K562 (cell line): ENCODE measurements around the gene MIB2. TPM values are rescaled to one million over a fixed set of nuclear protein-coding genes. Genes with fewer than 3 reads are reported as not detected.

Source experiments
- ETV6 ChIP-seq, 3 experiments: fragments of 150-350 bp in 1 of 3; sonication (generic) in 1 of 3; formaldehyde crosslinking in 1 of 3; IDR thresholded peaks; 2 replicates each; pipeline versions ENCODE4 v1.6.1 to v1.8.0; 2014 to 2022; ENCODE audit warnings: borderline replicate concordance in 2 of 3, low read depth in 2 of 3, antibody characterized with exemption in 1 of 3, low read length in 1 of 3, mild to moderate bottlenecking in 1 of 3, missing genetic modification reagents in 1 of 3
- FOXK1 ChIP-seq: sonication (generic); formaldehyde crosslinking; IDR thresholded peaks from 2 replicates; pipeline ENCODE4 v1.8.0; 2022; ENCODE audit warnings: missing genetic modification reagents, mild to moderate bottlenecking, borderline replicate concordance
- ILF3 ChIP-seq: fragments of 450-650 bp; IDR thresholded peaks from 2 replicates; pipeline ENCODE4 v1.6.1; 2018; ENCODE audit warnings: antibody characterized with exemption, mild to moderate bottlenecking, moderate library complexity, borderline replicate concordance
- IRF2 ChIP-seq: sonication (generic); formaldehyde crosslinking; IDR thresholded peaks from 2 replicates; pipeline ENCODE4 v1.8.1; 2022; ENCODE audit warnings: mild to moderate bottlenecking, missing genetic modification reagents
- MYNN ChIP-seq, 2 experiments: sonication (generic); formaldehyde crosslinking in 1 of 2; IDR thresholded peaks; 2 replicates each; pipeline versions ENCODE4 v1.5.0 to v1.6.1; 2016 to 2020; ENCODE audit warnings: antibody characterized with exemption in 1 of 2, missing genetic modification reagents in 1 of 2
- NCOR1 ChIP-seq: fragments of 450-650 bp; IDR thresholded peaks from 2 replicates; pipeline ENCODE4 v1.6.1; 2016; ENCODE audit warnings: mild to moderate bottlenecking, moderate library complexity
- NEUROD1 ChIP-seq: fragments of 150-350 bp; IDR thresholded peaks from 2 replicates; pipeline ENCODE4 v1.6.1; 2014; ENCODE audit warnings: borderline replicate concordance, low read length, low read depth; ENCODE audit not compliant: partially characterized antibody
- PCBP1 ChIP-seq: fragments of 200-400 bp; formaldehyde crosslinking; IDR thresholded peaks from 2 replicates; pipeline ENCODE4 v1.6.1; 2018; ENCODE audit warnings: mild to moderate bottlenecking, low read depth, low read length; ENCODE audit not compliant: poor library complexity, severe bottlenecking
- ZBTB33 ChIP-seq: sonication (generic); formaldehyde crosslinking; IDR thresholded peaks from 2 replicates; pipeline ENCODE4 v1.8.1; 2023; ENCODE audit warnings: mild to moderate bottlenecking, missing genetic modification reagents
- ZBTB40 ChIP-seq, 2 experiments: fragments of 450-650 bp in 1 of 2; sonication (generic) in 1 of 2; formaldehyde crosslinking in 1 of 2; IDR thresholded peaks; 2 replicates each; pipeline versions ENCODE4 v1.7.1 to v1.9.0; 2016 to 2022; ENCODE audit warnings: inconsistent platforms in 1 of 2, mild to moderate bottlenecking in 1 of 2, missing genetic modification reagents in 1 of 2
- ZC3H4 ChIP-seq: sonication (generic); formaldehyde crosslinking; IDR thresholded peaks from 2 replicates; pipeline ENCODE4 v1.9.0; 2021; ENCODE audit warnings: missing genetic modification reagents, borderline replicate concordance
- ZNF436 ChIP-seq: fragments of 250-450, 450-650 bp; sonication (Bioruptor Pico); formaldehyde crosslinking; IDR thresholded peaks from 2 replicates; pipeline ENCODE4 v1.7.0; 2020; ENCODE audit warnings: mild to moderate bottlenecking
- ZNF785 ChIP-seq: fragments of 250-450 bp; sonication (Bioruptor Pico); IDR thresholded peaks from 2 replicates; pipeline ENCODE4 v1.4.0; 2020; ENCODE audit warnings: mild to moderate bottlenecking
- ZNF830 ChIP-seq: fragments of 250-450 bp; sonication (Bioruptor Pico); IDR thresholded peaks from 2 replicates; pipeline ENCODE4 v1.5.0; 2021; ENCODE audit warnings: mild to moderate bottlenecking
- polyA plus RNA-seq, 8 experiments: library from polyadenylated mRNA; depleted of rRNA in 4 of 8; stranded (reverse) in 5 of 8; unstranded in 3 of 8; fragments of >200 nt; fragmentation: Nextera tagmentation in 2 of 8; fragmentation: Illumina TruSeq in 1 of 8; extraction: Ambion mirVana in 2 of 8; extraction: Trizol in 1 of 8; gene quantifications; 2 replicates each; pipeline versions ENCODE4 v1.2.1 to v1.2.3, GENCODE V29; 2011 to 2014; ENCODE audit warnings: inconsistent platforms in 1 of 8, missing spikeins in 1 of 8
- total RNA-seq, 7 experiments: library from RNA; depleted of rRNA in 6 of 7; stranded (reverse); fragments of >200 nt in 6 of 7; fragmentation: Illumina TruSeq in 2 of 7; extraction: Trizol in 2 of 7; gene quantifications; 2 replicates each; pipeline versions ENCODE4 v1.2.1 to v1.2.3, GENCODE V29; 2011 to 2021; ENCODE audit warnings: low replicate concordance in 1 of 7

MIB2 gene
- total and polyA plus RNA-seq, 9 of the 15 experiments (the other 6 are each of a cell fraction or from before 2014, with no cell fraction given): 0.04 to 17.0 (median 4.9) TPM; not detected in 1

- TF ChIP-seq ILF3: no peak
- TF ChIP-seq ZBTB40 (IDR thresholded peaks at IDR 0.05): peak; percentile 38; the same call in 1 of the 2 replicates
- TF ChIP-seq ZBTB40 (CRISPR knock-in tag; IDR thresholded peaks at IDR 0.05): no peak
- peak; percentile 77 for TF ChIP-seq PCBP1
- TF ChIP-seq ZNF830 (CRISPR knock-in tag): no peak
- TF ChIP-seq ZC3H4 (CRISPR knock-in tag): no peak
- TF ChIP-seq ZNF436 (CRISPR knock-in tag): no peak
- TF ChIP-seq ETV6 (IDR thresholded peaks at IDR 0.05; ENCODE audit: borderline replicate concordance in 1 of 2, low read depth in 2 of 2, low read length in 1 of 2): no peak
- TF ChIP-seq ETV6 (CRISPR knock-in tag; IDR thresholded peaks at IDR 0.05; ENCODE audit: borderline replicate concordance): peak; percentile 62; the same call in 1 of the 2 replicates
- TF ChIP-seq NCOR1: no peak
- 0 out of 2 replicates have a peak, but pooled peaks have one; percentile 9 for TF ChIP-seq ZBTB33 (CRISPR knock-in tag)
- no peak for TF ChIP-seq IRF2 (CRISPR knock-in tag)
- TF ChIP-seq MYNN (IDR thresholded peaks at IDR 0.05): no peak
- TF ChIP-seq MYNN (CRISPR knock-in tag; IDR thresholded peaks at IDR 0.05): no peak
- TF ChIP-seq ZNF785: no peak
- peak; percentile 48; the same call in 1 of the 2 replicates for TF ChIP-seq FOXK1 (CRISPR knock-in tag)
- TF ChIP-seq NEUROD1: peak; percentile 46
These were observed 41.2 kb upstream of the MIB2 start (continued) for GRCh38 chr1:1573843-1574720.
